ENCODE data around the gene SEZ6L. TPM values are rescaled to one million over a fixed set of nuclear protein-coding genes. Genes with fewer than 3 reads are reported as not detected.

Gene SEZ6L
- total and polyA plus RNA-seq, 12 donors = 0.01 to 2.5 (median 0.28) TPM

GRCh38 chr22:26304730-26305129 is 135.5 kb downstream of the SEZ6L start:
- no peak overlapping the region for H3K27ac ChIP-seq
- TF ChIP-seq CTCF (IDR thresholded peaks at IDR 0.05) = no peak
- intact Hi-C loops (cut with DNase I) = no loop called here
- peaks cover 0 to 69% (median 30%) of the 10 kb centered on the region in 7 donors for H3K27me3 ChIP-seq
- DNase-seq (no peak), ATAC-seq (no peak)
- H3K4me1 ChIP-seq = no peaks in the 10 kb centered on the region
- no peaks in the 10 kb centered on the region for H3K36me3 ChIP-seq
- H3K4me3 ChIP-seq = no peak overlapping the region
- WGBS, 2 donors = 76% methylated on average over 3 of the region's 3 CpGs
- peaks cover 0 to 3% (median 0%) of the 10 kb centered on the region in 11 donors for H3K9me3 ChIP-seq

- ATAC-seq (no peak), DNase-seq (no peak)
- Histone ChIP-seq H3K4me1 (no peaks in the 10 kb centered on the region), H3K36me3 (no peaks in the 10 kb centered on the region), H3K4me3 (no peak overlapping the region), H3K9me3 (peaks cover 0 to 3% (median 0%) of the 10 kb centered on the region in 11 donors), H3K27ac (no peak overlapping the region), H3K27me3 (peaks cover 0 to 59% (median 30%) of the 10 kb centered on the region in 7 donors)
- WGBS, 2 donors = 71 to 73% methylated on average over 3 of the region's 3 CpGs
- intact Hi-C loops (cut with DNase I) = no loop called here
- TF ChIP-seq CTCF (IDR thresholded peaks at IDR 0.05) = no peak
These were observed 139.2 kb downstream of the SEZ6L start for GRCh38 chr22:26308467-26308866.

- intact Hi-C loops (cut with DNase I) = no loop called here
- no peak for DNase-seq
- 89 to 91% methylated on average over 13 of the region's 13 CpGs for WGBS, 2 donors
- Histone ChIP-seq H3K27ac (no peak overlapping the region), H3K4me1 (no peaks in the 10 kb centered on the region), H3K36me3 (no peaks in the 10 kb centered on the region), H3K27me3 (peaks cover 0 to 56% (median 30%) of the 10 kb centered on the region in 7 donors), H3K9me3 (peaks cover 0 to 3% (median 0%) of the 10 kb centered on the region in 11 donors), H3K4me3 (no peak overlapping the region)
- no peak for TF ChIP-seq CTCF (IDR thresholded peaks at IDR 0.05)
- no peak for ATAC-seq
These were observed 141.4 kb downstream of the SEZ6L start for GRCh38 chr22:26310616-26311015.

- ATAC-seq = no peak
- H3K9me3 ChIP-seq = peaks cover 0 to 3% (median 0%) of the 10 kb centered on the region in 11 donors
- intact Hi-C loops (cut with DNase I) = no loop called here
- no peaks in the 10 kb centered on the region for H3K36me3 ChIP-seq
- WGBS, 2 donors = 60 to 65% methylated on average over 7 of the region's 7 CpGs
- no peak for TF ChIP-seq CTCF (IDR thresholded peaks at IDR 0.05)
- no peaks in the 10 kb centered on the region for H3K4me1 ChIP-seq
- no peak overlapping the region for H3K27ac ChIP-seq
- H3K4me3 ChIP-seq = no peak overlapping the region
- peaks cover 0 to 32% (median 15%) of the 10 kb centered on the region in 7 donors for H3K27me3 ChIP-seq
- no peak for DNase-seq
These were observed 144.0 kb downstream of the SEZ6L start for GRCh38 chr22:26313291-26313690.

Data from heart right ventricle (tissue), 16 donors.